AG04450 (cell line): ENCODE results near the gene SLC38A2. TPM values are rescaled to one million over a fixed set of nuclear protein-coding genes. Genes with fewer than 3 reads are reported as not detected.

Experiments
- CTCF ChIA-PET: fragments of 300-600, 350-600 bp; formaldehyde crosslinking; extraction: SDS; loops from one replicate; lab custom pipeline; 2022; ENCODE audit warnings: antibody characterized with exemption, inconsistent platforms; lab: Charles Lee
- POLR2A ChIA-PET: fragments of 350-600 bp; formaldehyde crosslinking; extraction: SDS; loops from one replicate; lab custom pipeline; 2021; ENCODE audit warnings: antibody characterized with exemption, inconsistent platforms; lab: Yijun Ruan, JAX
- DNase-seq: peaks from one replicate; pipeline ENCODE4 v3.0.0-alpha.2; 2011; ENCODE audit warnings: low read depth, low spot score
- H3K27ac ChIP-seq: one replicate; pipeline ENCODE4 v1.5.1; 2012; ENCODE audit warnings: low read depth, low read length, control low read depth
- H3K27me3 ChIP-seq: one replicate; pipeline ENCODE4 v1.6.0; 2012; ENCODE audit warnings: low read length; ENCODE audit not compliant: control insufficient read depth, insufficient read depth
- H3K4me3 ChIP-seq: 2 replicates; pipeline ENCODE4 v1.5.1; 2011; ENCODE audit warnings: mild to moderate bottlenecking, low read depth, low read length, control low read depth
- H3K9me3 ChIP-seq: 2 replicates; pipeline ENCODE4 v1.5.1; 2012; ENCODE audit warnings: low read length; ENCODE audit not compliant: control insufficient read depth, insufficient read depth
- CTCF ChIP-seq: IDR thresholded peaks from 2 replicates; pipeline ENCODE4 v1.5.1; 2011; ENCODE audit warnings: low read depth, low read length, control low read depth, inconsistent platforms
- polyA minus RNA-seq: library from RNA; depleted of rRNA, polyadenylated mRNA; stranded (reverse); fragments of >200 nt; gene quantifications from 2 replicates; pipeline ENCODE4 v1.2.3, GENCODE V29; 2011; rRNA and poly(A)+ RNA removed
- polyA plus RNA-seq: library from polyadenylated mRNA; depleted of rRNA; stranded (reverse); fragments of >200 nt; gene quantifications from 2 replicates; pipeline ENCODE4 v1.2.3, GENCODE V29; 2011; rRNA removed

Gene SLC38A2
- polyA plus RNA-seq (520 and 749 TPM in 2 replicates), polyA minus RNA-seq (432 and 681 TPM in 2 replicates)

GRCh38 chr12:46372544-46373300, at the start of gene SLC38A2:
TSS of gene SLC38A2 (minus strand) at chr12:46372773. CDS start at chr12:46371293, 1,480 bp downstream.
- no peak for DNase-seq
- Histone ChIP-seq H3K4me3 (peak within 1 kb of the TSS; percentile 95), H3K9me3 (peaks cover 5% of the 10 kb centered on the region; the same call in 1 of the 2 replicates), H3K27me3 (no peaks in the 10 kb centered on the region), H3K27ac (peak within 1 kb of the TSS; percentile 98)
- CTCF ChIA-PET = interaction anchor here (0.6 to 0.8 kb wide), 3 partner anchors 108 to 398 kb away, joined by 3 to 5 read pairs (median 3); no protein-coding TSS in a partner anchor
- no peak for TF ChIP-seq CTCF
- POLR2A ChIA-PET = interaction anchor here (0.5 to 2.8 kb wide), 18 partner anchors 10 to 591 kb away, joined by 3 to 31 read pairs (median 3); no protein-coding TSS in a partner anchor

- no peak for DNase-seq
- no peak for TF ChIP-seq CTCF
- ChIA-PET POLR2A (no interaction called here), CTCF (no interaction called here)
- Histone ChIP-seq H3K9me3 (no peaks in the 10 kb centered on the region), H3K4me3 (no peak overlapping the region), H3K27ac (no peak overlapping the region), H3K27me3 (no peaks in the 10 kb centered on the region)
Observed at GRCh38 chr12:46419675-46420074, 47.1 kb upstream of the SLC38A2 start.

- POLR2A ChIA-PET = no interaction called here
- Histone ChIP-seq H3K9me3 (no peaks in the 10 kb centered on the region), H3K27me3 (no peaks in the 10 kb centered on the region), H3K27ac (no peak overlapping the region), H3K4me3 (no peak overlapping the region)
- CTCF ChIA-PET = no interaction called here
- DNase-seq = no peak
- TF ChIP-seq CTCF = no peak
Observed at GRCh38 chr12:46415552-46415951, 43.0 kb upstream of the SLC38A2 start.

- TF ChIP-seq CTCF = no peak
- Histone ChIP-seq H3K9me3 (no peaks in the 10 kb centered on the region), H3K27me3 (no peaks in the 10 kb centered on the region), H3K27ac (no peak overlapping the region), H3K4me3 (no peak overlapping the region)
- POLR2A ChIA-PET = interaction anchor here (0.5 to 0.7 kb wide), 3 partner anchors 9 to 59 kb away, joined by 3 to 4 read pairs (median 3); no protein-coding TSS in a partner anchor
- DNase-seq = no peak
- CTCF ChIA-PET = interaction anchor here (0.6 kb wide), 1 partner anchor 9 kb away, joined by 3 read pairs; no protein-coding TSS in a partner anchor
Observed at GRCh38 chr12:46414591-46415268, 42.2 kb upstream of the SLC38A2 start.
